Nephron progenitor cell (in vitro differentiated cells): ENCODE results near the gene LINC01488.

Source experiments
- DNase-seq: peaks from one replicate; pipeline ENCODE4 v3.0.0; 2021
- H3K27ac Mint-ChIP-seq: 2 replicates; pipeline ENCODE4 v1.8.0; 2021; ENCODE audit warnings: mild to moderate bottlenecking, moderate library complexity, mixed read lengths
- H3K27me3 Mint-ChIP-seq: 2 replicates; pipeline ENCODE4 v1.8.0; 2021; ENCODE audit warnings: mild to moderate bottlenecking, low read depth, mixed read lengths; ENCODE audit not compliant: poor library complexity
- H3K36me3 Mint-ChIP-seq: 2 replicates; pipeline ENCODE4 v1.8.0; 2021; ENCODE audit warnings: low read depth, mixed read lengths
- H3K4me1 Mint-ChIP-seq: 2 replicates; pipeline ENCODE4 v1.8.0; 2021; ENCODE audit warnings: mixed read lengths
- H3K4me3 Mint-ChIP-seq: 2 replicates; pipeline ENCODE4 v1.8.0; 2021; ENCODE audit warnings: mild to moderate bottlenecking, moderate library complexity, mixed read lengths
- H3K9me3 Mint-ChIP-seq: 2 replicates; pipeline ENCODE4 v1.8.0; 2021; ENCODE audit warnings: mild to moderate bottlenecking, moderate library complexity, mixed read lengths
- TF ChIP-seq, protein P1 (sequence below): fragments of 200-600 bp; sonication (generic); IDR thresholded peaks from 2 replicates; pipeline ENCODE4 v1.5.0; 2021; ENCODE audit warnings: antibody characterized with exemption

The LINC01488 gene

DNA sequence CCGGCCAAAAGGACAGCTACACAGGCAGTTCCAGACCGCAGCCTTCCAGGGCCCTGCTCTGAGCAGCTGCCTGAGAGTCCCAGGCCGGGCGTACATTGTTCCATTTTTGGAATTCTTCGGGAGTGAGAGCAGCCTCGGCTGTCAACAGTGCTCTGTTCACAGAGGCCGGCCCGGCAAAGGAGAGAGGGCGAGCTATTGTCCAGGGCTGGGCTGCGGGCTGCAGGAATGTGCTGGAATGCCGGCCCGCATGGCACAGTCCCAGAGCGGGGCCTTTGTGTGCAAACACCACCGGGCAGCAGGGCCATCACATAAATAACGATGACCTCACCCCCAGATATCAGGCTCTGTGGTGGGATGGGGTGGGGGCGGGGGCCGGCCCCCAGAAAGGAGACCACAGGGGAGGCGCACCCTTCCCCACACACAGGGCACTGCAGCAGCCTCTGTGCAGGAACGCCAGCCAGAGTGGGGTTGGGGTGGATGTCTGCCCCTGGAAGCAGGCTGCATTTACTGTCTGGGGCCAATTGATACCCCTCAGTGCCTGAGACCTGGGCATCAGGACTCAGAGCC, 15.8 kb downstream of the LINC01488 start:
- peak; percentile 48 for DNase-seq
- peaks cover 11% of the 10 kb centered on the region for H3K27me3 Mint-ChIP-seq
- H3K4me3 Mint-ChIP-seq: no peak overlapping the region
- peaks cover 9% of the 10 kb centered on the region for H3K4me1 Mint-ChIP-seq
- no peaks in the 10 kb centered on the region for H3K36me3 Mint-ChIP-seq
- TF ChIP-seq, protein P1, sequence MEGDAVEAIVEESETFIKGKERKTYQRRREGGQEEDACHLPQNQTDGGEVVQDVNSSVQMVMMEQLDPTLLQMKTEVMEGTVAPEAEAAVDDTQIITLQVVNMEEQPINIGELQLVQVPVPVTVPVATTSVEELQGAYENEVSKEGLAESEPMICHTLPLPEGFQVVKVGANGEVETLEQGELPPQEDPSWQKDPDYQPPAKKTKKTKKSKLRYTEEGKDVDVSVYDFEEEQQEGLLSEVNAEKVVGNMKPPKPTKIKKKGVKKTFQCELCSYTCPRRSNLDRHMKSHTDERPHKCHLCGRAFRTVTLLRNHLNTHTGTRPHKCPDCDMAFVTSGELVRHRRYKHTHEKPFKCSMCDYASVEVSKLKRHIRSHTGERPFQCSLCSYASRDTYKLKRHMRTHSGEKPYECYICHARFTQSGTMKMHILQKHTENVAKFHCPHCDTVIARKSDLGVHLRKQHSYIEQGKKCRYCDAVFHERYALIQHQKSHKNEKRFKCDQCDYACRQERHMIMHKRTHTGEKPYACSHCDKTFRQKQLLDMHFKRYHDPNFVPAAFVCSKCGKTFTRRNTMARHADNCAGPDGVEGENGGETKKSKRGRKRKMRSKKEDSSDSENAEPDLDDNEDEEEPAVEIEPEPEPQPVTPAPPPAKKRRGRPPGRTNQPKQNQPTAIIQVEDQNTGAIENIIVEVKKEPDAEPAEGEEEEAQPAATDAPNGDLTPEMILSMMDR: no peak
- H3K27ac Mint-ChIP-seq: no peak overlapping the region
- H3K9me3 Mint-ChIP-seq: no peaks in the 10 kb centered on the region

DNA sequence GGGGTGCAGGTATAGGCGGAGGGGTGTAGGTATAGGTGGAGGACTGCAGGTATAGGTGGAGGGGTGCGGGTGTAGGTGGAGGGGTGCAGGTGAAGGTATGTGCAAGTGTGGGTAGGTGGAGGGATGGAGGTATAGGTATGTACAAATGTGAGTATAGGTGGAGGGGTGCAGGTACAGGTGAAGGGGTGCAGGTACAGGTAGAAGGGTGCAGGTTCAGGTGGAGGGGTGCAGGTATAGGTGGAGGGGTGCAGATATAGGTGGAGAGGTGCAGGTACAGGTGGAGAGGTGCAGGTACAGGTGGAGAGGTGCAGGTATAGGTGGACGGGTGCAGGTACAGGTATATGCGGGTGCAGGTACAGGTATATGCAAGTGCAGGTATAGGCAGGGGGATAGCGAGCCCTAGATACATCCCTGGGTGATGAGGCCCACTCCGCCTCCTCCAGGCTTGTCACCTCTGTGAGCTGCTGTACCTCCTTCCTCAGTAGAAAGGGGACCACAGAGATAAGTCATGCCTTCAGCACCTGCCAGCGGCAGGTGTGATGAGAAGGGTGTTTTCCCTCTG, 17.2 kb downstream of the LINC01488 start:
- Mint-ChIP-seq H3K4me3 (no peak overlapping the region), H3K27ac (no peak overlapping the region), H3K36me3 (no peaks in the 10 kb centered on the region), H3K4me1 (peaks cover 8% of the 10 kb centered on the region), H3K27me3 (peaks cover 14% of the 10 kb centered on the region), H3K9me3 (no peaks in the 10 kb centered on the region)
- DNase-seq: no peak
- TF ChIP-seq, protein P1: no peak

GRCh38 chr11:69499186-69499917, 17.9 kb downstream of the LINC01488 start:
- no peak overlapping the region for H3K27ac Mint-ChIP-seq
- TF ChIP-seq, protein P1: no peak
- no peak overlapping the region for H3K4me3 Mint-ChIP-seq
- H3K9me3 Mint-ChIP-seq: no peaks in the 10 kb centered on the region
- no peaks in the 10 kb centered on the region for H3K36me3 Mint-ChIP-seq
- DNase-seq: no peak
- H3K4me1 Mint-ChIP-seq: peaks cover 13% of the 10 kb centered on the region
- H3K27me3 Mint-ChIP-seq: peaks cover 14% of the 10 kb centered on the region

DNA sequence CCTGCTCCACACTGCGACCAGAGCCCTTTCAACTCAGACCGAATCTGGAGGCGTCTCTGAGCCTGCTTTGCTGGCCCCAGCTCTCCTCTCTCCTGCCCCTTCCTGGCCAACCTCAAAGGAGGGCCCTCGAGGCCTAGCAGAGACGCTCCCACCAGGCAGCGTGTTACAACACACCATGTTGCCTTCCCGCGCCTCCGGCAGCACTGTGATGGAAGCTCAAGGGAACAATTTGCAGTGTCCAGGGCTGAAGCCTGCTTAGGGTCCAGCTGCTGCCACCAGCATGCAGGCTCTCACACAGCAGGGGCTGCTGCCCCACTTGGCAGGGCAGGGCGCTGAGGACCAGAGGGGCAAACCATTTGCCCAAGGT, 18.4 kb downstream of the LINC01488 start:
- Mint-ChIP-seq H3K4me3 (no peak overlapping the region), H3K4me1 (peaks cover 13% of the 10 kb centered on the region)

DNA sequence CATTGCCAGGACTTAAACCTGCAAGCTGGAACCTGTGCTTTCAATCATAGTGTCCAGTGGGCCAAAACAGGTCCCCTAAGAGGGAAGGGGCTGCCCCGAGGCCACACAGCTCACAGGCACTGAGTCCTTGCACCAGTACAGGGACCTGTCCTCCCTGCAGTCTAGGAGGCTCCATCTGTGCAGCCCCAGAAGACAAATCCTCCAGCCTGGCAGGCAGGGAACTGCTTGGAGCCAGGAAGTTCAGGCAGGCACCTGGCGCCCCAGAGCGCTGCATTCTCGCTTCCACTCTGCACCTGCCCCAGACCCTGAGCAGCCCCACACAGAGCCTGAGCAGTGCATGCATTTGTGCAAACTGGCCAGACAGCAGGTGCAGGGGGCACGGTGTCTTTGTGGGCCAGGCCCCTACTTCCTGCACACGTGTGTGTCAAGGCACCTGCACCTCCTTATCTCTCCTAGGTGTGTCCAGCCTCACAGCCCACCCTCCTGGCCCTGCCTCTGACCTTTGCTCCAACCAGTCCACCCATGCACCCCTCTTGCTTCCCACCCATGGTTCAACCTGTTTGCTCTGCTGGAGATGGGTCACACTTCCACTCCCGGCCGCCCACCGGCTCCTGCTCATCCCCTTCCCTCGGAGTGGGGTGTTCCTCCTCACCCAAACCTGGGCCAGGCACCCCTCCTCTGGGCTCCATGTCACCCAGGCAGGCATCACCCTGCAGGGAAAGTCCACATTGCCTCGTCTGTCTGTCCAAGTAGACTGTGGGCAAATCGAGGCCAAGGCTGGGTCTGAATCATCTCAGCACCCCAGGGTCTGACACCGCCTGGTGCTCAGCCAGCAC, 19.0 kb downstream of the LINC01488 start:
- peaks cover 14% of the 10 kb centered on the region for H3K27me3 Mint-ChIP-seq
- H3K36me3 Mint-ChIP-seq: no peaks in the 10 kb centered on the region
- no peak overlapping the region for H3K4me3 Mint-ChIP-seq
- H3K9me3 Mint-ChIP-seq: peaks cover 4% of the 10 kb centered on the region
- no peak for DNase-seq
- TF ChIP-seq, protein P1: no peak
- H3K4me1 Mint-ChIP-seq: peaks cover 17% of the 10 kb centered on the region
- no peak overlapping the region for H3K27ac Mint-ChIP-seq

More for the DNA sequence above, 18.4 kb downstream of the LINC01488 start:
- Mint-ChIP-seq H3K27ac (no peak overlapping the region), H3K27me3 (peaks cover 14% of the 10 kb centered on the region), H3K9me3 (no peaks in the 10 kb centered on the region), H3K36me3 (no peaks in the 10 kb centered on the region)
- no peak for DNase-seq
- TF ChIP-seq, protein P1: no peak
